Upper lobe of left lung (tissue), 6 donors: ENCODE measurements around the gene NOL3. TPM values are rescaled to one million over a fixed set of nuclear protein-coding genes. Genes with fewer than 3 reads are reported as not detected.

ENCODE experiments used
- ATAC-seq, 2 donors: fragments of 200-7000 bp; cut with Tn5 transposase; one replicate each; pipeline ENCODE4 v1.9.1; 2022; ENCODE audit warnings: mild to moderate bottlenecking in 2 of 2, moderate library complexity in 2 of 2; ENCODE audit not compliant: low FRiP score in 2 of 2
- DNase-seq, 2 donors: peaks; one replicate each; pipeline ENCODE4 v3.0.0-alpha.2; 2019 to 2020
- H3K27ac ChIP-seq, 4 donors: fragments of 200-600 bp; sonication (generic); one replicate each; pipeline ENCODE4 v1.5.1; 2016 to 2019
- H3K27me3 ChIP-seq, 4 donors: fragments of 200-600 bp; sonication (generic); one replicate each; pipeline ENCODE4 v1.5.1; 2017 to 2019
- H3K36me3 ChIP-seq, 4 donors: fragments of 200-600 bp; sonication (generic); one replicate each; pipeline ENCODE4 v1.5.1; 2016 to 2019
- H3K4me1 ChIP-seq, 4 donors: fragments of 200-600 bp; sonication (generic); one replicate each; pipeline ENCODE4 v1.5.1; 2018 to 2019
- H3K4me3 ChIP-seq, 4 donors: fragments of 200-600 bp; sonication (generic); one replicate each; pipeline ENCODE4 v1.5.1; 2017 to 2019; ENCODE audit warnings: mild to moderate bottlenecking in 2 of 4, moderate library complexity in 1 of 4
- H3K9me3 ChIP-seq, 4 donors: fragments of 200-600 bp; sonication (generic); one replicate each; pipeline ENCODE4 v1.5.1; 2018 to 2019
- CTCF ChIP-seq, 6 experiments: fragments of 450-650 bp in 4 of 6; fragments of 200-600 bp in 2 of 6; sonication (generic) in 2 of 6; IDR thresholded peaks; one replicate each; pipeline ENCODE4 v1.5.1; 2016 to 2019; ENCODE audit warnings: antibody characterized with exemption in 6 of 6
- EP300 ChIP-seq, 4 donors: sonication (generic); formaldehyde crosslinking; IDR thresholded peaks; one replicate each; pipeline ENCODE4 v1.5.1; 2017; ENCODE audit warnings: antibody characterized with exemption in 4 of 4, control low read depth in 2 of 4
- POLR2A ChIP-seq, 4 donors: fragments of 450-650 bp; IDR thresholded peaks; one replicate each; pipeline ENCODE4 v1.5.1; 2016 to 2017; ENCODE audit warnings: antibody characterized with exemption in 4 of 4, mild to moderate bottlenecking in 2 of 4
- POLR2AphosphoS5 ChIP-seq, 2 donors: sonication (generic); formaldehyde crosslinking; IDR thresholded peaks; one replicate each; pipeline ENCODE4 v1.5.1; 2017; ENCODE audit warnings: antibody characterized with exemption in 2 of 2
- WGBS, 2 donors: methylation state at CpG; one replicate each; pipeline ENCODE4 v1.1.5; 2017 to 2018; 5-methylcytosine and 5-hydroxymethylcytosine counted together
- total RNA-seq, 6 donors: library from RNA; depleted of rRNA in 4 of 6; stranded (reverse); fragments of >200 nt in 4 of 6; gene quantifications; one replicate each; pipeline versions ENCODE4 v1.1.0 to v1.2.1, GENCODE V29; 2016 to 2021
- donor health status: DM: no; HTN: no; CAD: no; lungs with moderate emphysema.
- donor health status: DM: no; HTN: yes; CAD: no; lungs with severe emphysema.

The NOL3 gene
- total RNA-seq, 6 donors from 2014 or later: 36.5 to 135 (median 58.0) TPM

GRCh38 chr16:67187175-67187890, 17.0 kb downstream of the NOL3 start:
- no peak for TF ChIP-seq CTCF (IDR thresholded peaks at IDR 0.05)
- TF ChIP-seq POLR2AphosphoS5 (IDR thresholded peaks at IDR 0.05): no peak
- TF ChIP-seq POLR2A (IDR thresholded peaks at IDR 0.05): no peak
- no peak for TF ChIP-seq EP300 (IDR thresholded peaks at IDR 0.05)
- 87 to 93% methylated on average over 6 to 24 of the region's 26 CpGs for WGBS, 2 donors

GRCh38 chr16:67188323-67188722, 18.0 kb downstream of the NOL3 start:
- Histone ChIP-seq H3K27me3 (no peaks in the 10 kb centered on the region), H3K4me3 (no peak overlapping the region), H3K9me3 (no peaks in the 10 kb centered on the region), H3K36me3 (peaks cover 0 to 4% (median under 1%) of the 10 kb centered on the region in 4 donors), H3K4me1 (peaks cover 33 to 54% (median 42%) of the 10 kb centered on the region in 4 donors), H3K27ac (no peak overlapping the region)
- WGBS, 2 donors: 83 to 89% methylated on average over 3 to 4 of the region's 4 CpGs
- TF ChIP-seq POLR2A (IDR thresholded peaks at IDR 0.05) (no peak), EP300 (IDR thresholded peaks at IDR 0.05) (no peak), POLR2AphosphoS5 (IDR thresholded peaks at IDR 0.05) (no peak), CTCF (IDR thresholded peaks at IDR 0.05) (no peak)
- no peak for DNase-seq
- ATAC-seq: no peak

More at GRCh38 chr16:67187175-67187890, 17.0 kb downstream of the NOL3 start:
- DNase-seq (peak in 1 of 2 donors; percentile 77), ATAC-seq (no peak)
- Histone ChIP-seq H3K27ac (no peak overlapping the region), H3K4me1 (peaks cover 34 to 53% (median 41%) of the 10 kb centered on the region in 4 donors), H3K36me3 (no peaks in the 10 kb centered on the region), H3K4me3 (no peak overlapping the region), H3K27me3 (no peaks in the 10 kb centered on the region), H3K9me3 (no peaks in the 10 kb centered on the region)

- TF ChIP-seq CTCF (IDR thresholded peaks at IDR 0.05) (no peak), POLR2AphosphoS5 (IDR thresholded peaks at IDR 0.05) (no peak), POLR2A (IDR thresholded peaks at IDR 0.05) (no peak), EP300 (IDR thresholded peaks at IDR 0.05) (no peak)
- DNase-seq: peak in 1 of 2 donors; percentile 78
- WGBS, 2 donors: 81 to 89% methylated on average over 9 to 15 of the region's 15 CpGs
- Histone ChIP-seq H3K27me3 (no peaks in the 10 kb centered on the region), H3K4me3 (peak overlapping the region in 1 of 4 donors; percentile 46), H3K27ac (peak overlapping the region in 2 of 4 donors; percentile 54 to 62), H3K36me3 (peaks cover 0 to 8% (median 3%) of the 10 kb centered on the region in 4 donors), H3K9me3 (no peaks in the 10 kb centered on the region), H3K4me1 (peaks cover 37 to 57% (median 45%) of the 10 kb centered on the region in 4 donors)
- ATAC-seq: no peak
These were observed 18.5 kb downstream of the NOL3 start for GRCh38 chr16:67188798-67189197.

GRCh38 chr16:67190041-67190440, 19.7 kb downstream of the NOL3 start, which contains the start of gene EXOC3L1:
TSS of gene EXOC3L1 (minus strand) at chr16:67190136. CDS start at chr16:67189676, 460 bp downstream.
- H3K27me3 ChIP-seq: no peaks in the 10 kb centered on the region
- 11 to 43% methylated on average over 3 to 6 of the region's 6 CpGs for WGBS, 2 donors
- H3K27ac ChIP-seq: peak within 1 kb of the TSS; percentile 38 to 89 (median 53)
- no peaks in the 10 kb centered on the region for H3K9me3 ChIP-seq
- TF ChIP-seq EP300 (IDR thresholded peaks at IDR 0.05): no peak
- TF ChIP-seq CTCF (IDR thresholded peaks at IDR 0.05): no peak
- TF ChIP-seq POLR2AphosphoS5 (IDR thresholded peaks at IDR 0.05): no peak
- no peak for TF ChIP-seq POLR2A (IDR thresholded peaks at IDR 0.05)
- peaks cover 3 to 20% (median 13%) of the 10 kb centered on the region in 4 donors for H3K36me3 ChIP-seq
- peak within 1 kb of the TSS; percentile 23 to 46 (median 35) for H3K4me3 ChIP-seq
- ATAC-seq (no peak), DNase-seq (no peak)
- H3K4me1 ChIP-seq: peaks cover 32 to 58% (median 40%) of the 10 kb centered on the region in 4 donors
